ENCODE measurements around the gene TSR1. TPM values are rescaled to one million over a fixed set of nuclear protein-coding genes. Genes with fewer than 3 reads are reported as not detected.

TSR1 gene
- total RNA-seq: 52.8 and 54.5 TPM in 2 replicates

DNA sequence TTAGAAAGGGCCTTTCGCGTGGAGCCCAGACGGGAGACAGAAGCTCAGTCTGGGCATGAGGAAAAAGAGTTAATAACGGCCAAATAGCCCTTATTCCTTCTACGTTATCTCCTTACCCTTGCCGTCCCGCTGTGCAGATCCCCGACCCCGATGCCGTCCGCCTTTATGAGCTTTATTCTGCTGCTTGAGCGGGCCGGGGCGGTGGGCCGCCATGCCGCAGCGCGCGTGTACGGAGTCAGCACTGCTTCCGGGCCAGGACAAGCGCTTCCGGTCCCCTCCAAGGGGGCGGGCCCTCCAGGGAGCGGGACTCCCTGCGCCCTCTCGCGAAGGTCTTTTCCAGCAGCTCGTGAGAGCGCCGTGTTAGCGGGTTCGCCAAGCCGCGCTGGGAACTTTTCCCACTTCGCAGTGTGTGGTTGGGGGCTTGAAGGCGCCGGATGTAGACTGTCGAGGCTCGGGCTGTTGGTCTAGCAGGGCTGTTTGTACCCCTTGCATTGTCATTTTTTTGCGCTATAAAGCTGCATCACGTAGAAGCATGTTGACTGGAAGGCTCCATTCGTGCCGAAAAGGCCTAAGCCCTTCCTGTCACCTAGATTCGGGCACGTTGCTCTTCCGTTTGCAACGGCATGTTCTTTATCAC is at the start of gene TSR1:
Gene TSR1, minus strand, starts transcription at position 243 of the 637 bp plus-strand sequence. Its CDS starts 30 bp downstream, at position 213.

GRCh38 chr17:2336852-2337543 is 741 bp upstream of the TSR1 start, which contains the start of gene SGSM2:
Gene SGSM2 (plus strand): TSS chr17:2337501. CDS start chr17:2337689, 188 bp downstream.

DNA sequence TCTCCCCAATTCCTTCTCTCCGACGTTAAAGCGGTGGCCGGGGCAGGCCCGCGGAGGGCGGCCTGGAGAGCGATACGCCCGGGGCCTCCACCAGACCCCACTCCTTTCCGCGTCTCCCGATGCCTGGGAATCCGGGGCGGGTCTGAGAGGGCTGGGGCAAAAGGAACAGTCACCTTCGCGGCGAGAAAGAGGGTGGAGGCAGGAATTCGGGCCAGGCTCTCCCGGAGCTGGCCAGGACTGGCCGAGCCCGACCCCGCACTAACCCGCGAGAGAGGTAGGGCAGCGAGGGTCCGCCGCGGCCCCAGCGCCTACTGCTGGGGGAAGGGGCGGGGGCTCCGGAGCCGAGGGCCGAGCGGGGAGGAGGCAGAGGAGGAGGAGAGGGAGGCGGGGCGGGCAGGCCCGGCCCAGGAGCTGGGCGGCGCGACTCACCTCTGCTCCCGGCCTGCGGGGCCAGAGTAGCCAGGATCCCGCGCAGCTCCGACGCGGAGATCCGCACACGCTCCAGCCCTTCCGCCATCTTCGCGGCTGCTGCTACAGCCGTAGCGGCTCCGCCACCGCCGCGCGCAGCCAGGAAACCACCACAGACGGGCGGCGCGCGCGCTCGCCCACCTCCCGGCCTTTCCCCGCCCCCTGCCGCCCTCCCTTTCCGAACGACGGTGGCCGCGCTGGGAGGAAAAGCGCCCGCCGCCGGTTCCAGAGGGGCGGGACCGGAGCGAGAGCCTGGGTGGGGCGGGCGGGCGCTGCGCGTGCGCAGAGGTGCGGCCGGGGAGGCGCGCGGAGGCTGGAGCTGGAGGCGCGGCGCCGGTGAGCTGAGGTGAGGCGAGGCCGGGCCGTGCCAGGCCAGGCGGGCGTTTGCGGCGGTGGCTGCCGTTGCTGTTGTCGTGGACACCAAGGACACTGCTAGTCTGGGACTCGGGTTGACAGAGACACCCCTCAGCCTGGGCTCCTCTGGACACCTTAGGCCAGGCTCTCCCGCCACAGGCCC is 32.8 kb downstream of the TSR1 start, which contains the start of the genes SMG6 and SRR:
Gene SMG6, minus strand, starts transcription at position 582 of the 985 bp plus-strand sequence. Its CDS starts 65 bp downstream, at position 517.
Gene SRR, plus strand, starts transcription at position 747 of the 985 bp plus-strand sequence. CDS start 11,611 bp downstream, outside the sequence.

Other genes with a start within 250 kb of the TSR1 start
- gene SMG6, start 32.7 kb downstream of the TSR1 start, total RNA-seq: 21.0 and 31.7 TPM in 2 replicates
- gene SRR, start 32.5 kb downstream of the TSR1 start, total RNA-seq: 8.3 and 16.1 TPM in 2 replicates
- gene SGSM2, start 1.0 kb upstream of the TSR1 start, total RNA-seq: 29.4 and 44.5 TPM in 2 replicates
- gene MNT, start 64.6 kb upstream of the TSR1 start, total RNA-seq: 2.8 and 6.2 TPM in 2 replicates
- 10.6 and 11.2 TPM in 2 replicates for gene METTL16, start 175.4 kb upstream of the TSR1 start, total RNA-seq

Data from endothelial cell of coronary artery (primary cell).